ENCODE data around the gene CDK5.
"Not testable (repeated sequence)": the region's sequence is repeated elsewhere in the genome, so short reads cannot be mapped to it uniquely, and the experiment has no call there.

- TF ChIP-seq CTCF (IDR thresholded peaks at IDR 0.05; ENCODE audit: insufficient read depth, low read length, poor library complexity, severe bottlenecking); EZH2phosphoT487 (conservative IDR thresholded peaks at IDR 0.05; ENCODE audit: low read length): not testable (repeated sequence)
Observed at GRCh38 chr7:151026771-151027727, 30.6 kb downstream of the CDK5 start.
